Measurements from ENCODE around the gene OR52J3. TPM values are rescaled to one million over a fixed set of nuclear protein-coding genes. Genes with fewer than 3 reads are reported as not detected.

OR52J3 gene
- total RNA-seq, 1 donor from 2014 or later: not detected

DNA sequence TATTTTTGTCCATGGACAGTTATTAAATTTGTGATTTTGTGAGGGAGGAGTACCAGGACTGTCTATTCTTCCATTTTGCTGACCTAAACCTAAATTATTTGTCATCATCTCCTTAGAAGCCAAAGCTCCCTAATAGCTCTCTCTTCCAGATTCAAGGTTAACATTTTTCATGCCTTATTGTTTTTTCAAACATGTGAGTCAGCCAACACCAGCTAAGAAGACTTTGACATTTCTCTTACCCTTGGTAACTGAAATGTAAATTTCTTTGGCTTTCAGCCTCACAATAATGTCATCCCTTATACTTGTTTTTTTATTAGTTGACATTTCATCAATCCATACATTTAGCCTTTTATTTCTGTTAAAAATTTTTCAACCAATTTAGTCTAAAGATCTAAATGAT, 42.2 kb downstream of the OR52J3 start:
- Histone ChIP-seq H3K4me1 (ENCODE audit: insufficient read depth, low read length) (no peaks in the 10 kb centered on the region), H3K27ac (ENCODE audit: low read depth, low read length) (no peak overlapping the region), H4K20me1 (ENCODE audit: insufficient read depth, low read length) (no peaks in the 10 kb centered on the region), H3K9ac (ENCODE audit: low read length) (no peak overlapping the region), H2AFZ (ENCODE audit: low read depth, low read length) (no peak overlapping the region), H3K4me2 (ENCODE audit: low read length) (no peak overlapping the region), H3K4me3 (ENCODE audit: insufficient read depth, low read depth, low read length) (no peak overlapping the region), H3K36me3 (ENCODE audit: insufficient read depth, low read length) (no peaks in the 10 kb centered on the region), H3K27me3 (ENCODE audit: insufficient read depth, low read length) (no peaks in the 10 kb centered on the region), H3K79me2 (ENCODE audit: insufficient read depth, low read length) (no peaks in the 10 kb centered on the region), H3K9me3 (ENCODE audit: insufficient read depth, low read depth, low read length) (no peaks in the 10 kb centered on the region)
- TF ChIP-seq, protein P1, sequence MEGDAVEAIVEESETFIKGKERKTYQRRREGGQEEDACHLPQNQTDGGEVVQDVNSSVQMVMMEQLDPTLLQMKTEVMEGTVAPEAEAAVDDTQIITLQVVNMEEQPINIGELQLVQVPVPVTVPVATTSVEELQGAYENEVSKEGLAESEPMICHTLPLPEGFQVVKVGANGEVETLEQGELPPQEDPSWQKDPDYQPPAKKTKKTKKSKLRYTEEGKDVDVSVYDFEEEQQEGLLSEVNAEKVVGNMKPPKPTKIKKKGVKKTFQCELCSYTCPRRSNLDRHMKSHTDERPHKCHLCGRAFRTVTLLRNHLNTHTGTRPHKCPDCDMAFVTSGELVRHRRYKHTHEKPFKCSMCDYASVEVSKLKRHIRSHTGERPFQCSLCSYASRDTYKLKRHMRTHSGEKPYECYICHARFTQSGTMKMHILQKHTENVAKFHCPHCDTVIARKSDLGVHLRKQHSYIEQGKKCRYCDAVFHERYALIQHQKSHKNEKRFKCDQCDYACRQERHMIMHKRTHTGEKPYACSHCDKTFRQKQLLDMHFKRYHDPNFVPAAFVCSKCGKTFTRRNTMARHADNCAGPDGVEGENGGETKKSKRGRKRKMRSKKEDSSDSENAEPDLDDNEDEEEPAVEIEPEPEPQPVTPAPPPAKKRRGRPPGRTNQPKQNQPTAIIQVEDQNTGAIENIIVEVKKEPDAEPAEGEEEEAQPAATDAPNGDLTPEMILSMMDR (IDR thresholded peaks at IDR 0.05; ENCODE audit: insufficient read depth, low read depth, low read length): no peak
- TF ChIP-seq EZH2 (IDR thresholded peaks at IDR 0.05; ENCODE audit: insufficient read depth, low read length): no peak
- Mint-ChIP-seq H3K4me3 (ENCODE audit: unreplicated experiment) (no peak overlapping the region), H3K9me3 (ENCODE audit: unreplicated experiment) (no peaks in the 10 kb centered on the region), H3K27me3 (ENCODE audit: low read depth, unreplicated experiment) (no peaks in the 10 kb centered on the region), H3K36me3 (ENCODE audit: low read depth, unreplicated experiment) (no peaks in the 10 kb centered on the region), H3K4me1 (ENCODE audit: low read depth, unreplicated experiment) (peaks cover 9% of the 10 kb centered on the region), H3K27ac (ENCODE audit: unreplicated experiment) (no peak overlapping the region)
- DNase-seq (ENCODE audit: low read depth): no peak
- no peak for FAIRE-seq

DNA sequence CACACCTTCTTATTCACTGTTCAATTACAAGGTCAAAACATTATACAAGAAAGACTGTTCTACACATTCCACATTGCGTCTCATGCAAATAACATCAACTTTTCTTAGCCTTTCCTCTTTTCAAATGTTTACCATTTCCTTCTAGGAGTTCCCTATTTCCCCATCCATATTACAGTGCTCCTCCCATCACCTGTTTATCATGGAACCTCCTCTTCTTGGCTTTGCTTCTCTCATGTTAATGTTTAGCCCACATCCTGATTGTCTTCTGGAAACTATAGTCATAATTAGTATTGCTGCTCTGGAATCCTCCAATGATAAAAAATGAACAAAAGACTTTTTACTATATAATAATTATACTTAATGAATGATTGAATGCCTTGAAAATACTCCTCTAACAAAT, 44.3 kb downstream of the OR52J3 start:
- Mint-ChIP-seq H3K27ac (ENCODE audit: unreplicated experiment) (no peak overlapping the region), H3K9me3 (ENCODE audit: unreplicated experiment) (no peaks in the 10 kb centered on the region), H3K27me3 (ENCODE audit: low read depth, unreplicated experiment) (no peaks in the 10 kb centered on the region), H3K4me1 (ENCODE audit: low read depth, unreplicated experiment) (peaks cover 9% of the 10 kb centered on the region), H3K36me3 (ENCODE audit: low read depth, unreplicated experiment) (no peaks in the 10 kb centered on the region), H3K4me3 (ENCODE audit: unreplicated experiment) (no peak overlapping the region)
- no peaks in the 10 kb centered on the region for H3K79me2 ChIP-seq (ENCODE audit: insufficient read depth, low read length)
- no peak overlapping the region for H3K4me2 ChIP-seq (ENCODE audit: low read length)
- no peaks in the 10 kb centered on the region for H3K27me3 ChIP-seq (ENCODE audit: insufficient read depth, low read length)
- no peaks in the 10 kb centered on the region for H3K9me3 ChIP-seq (ENCODE audit: insufficient read depth, low read depth, low read length)
- H3K9ac ChIP-seq (ENCODE audit: low read length): no peak overlapping the region
- FAIRE-seq (no peak), DNase-seq (ENCODE audit: low read depth) (no peak)
- no peak overlapping the region for H3K4me3 ChIP-seq (ENCODE audit: insufficient read depth, low read depth, low read length)
- TF ChIP-seq, protein P1 (IDR thresholded peaks at IDR 0.05; ENCODE audit: insufficient read depth, low read depth, low read length): no peak
- no peak for TF ChIP-seq EZH2 (IDR thresholded peaks at IDR 0.05; ENCODE audit: insufficient read depth, low read length)
- no peaks in the 10 kb centered on the region for H4K20me1 ChIP-seq (ENCODE audit: insufficient read depth, low read length)
- H3K27ac ChIP-seq (ENCODE audit: low read depth, low read length): no peak overlapping the region
- H3K4me1 ChIP-seq (ENCODE audit: insufficient read depth, low read length): no peaks in the 10 kb centered on the region
- no peak overlapping the region for H2AFZ ChIP-seq (ENCODE audit: low read depth, low read length)
- no peaks in the 10 kb centered on the region for H3K36me3 ChIP-seq (ENCODE audit: insufficient read depth, low read length)

DNA sequence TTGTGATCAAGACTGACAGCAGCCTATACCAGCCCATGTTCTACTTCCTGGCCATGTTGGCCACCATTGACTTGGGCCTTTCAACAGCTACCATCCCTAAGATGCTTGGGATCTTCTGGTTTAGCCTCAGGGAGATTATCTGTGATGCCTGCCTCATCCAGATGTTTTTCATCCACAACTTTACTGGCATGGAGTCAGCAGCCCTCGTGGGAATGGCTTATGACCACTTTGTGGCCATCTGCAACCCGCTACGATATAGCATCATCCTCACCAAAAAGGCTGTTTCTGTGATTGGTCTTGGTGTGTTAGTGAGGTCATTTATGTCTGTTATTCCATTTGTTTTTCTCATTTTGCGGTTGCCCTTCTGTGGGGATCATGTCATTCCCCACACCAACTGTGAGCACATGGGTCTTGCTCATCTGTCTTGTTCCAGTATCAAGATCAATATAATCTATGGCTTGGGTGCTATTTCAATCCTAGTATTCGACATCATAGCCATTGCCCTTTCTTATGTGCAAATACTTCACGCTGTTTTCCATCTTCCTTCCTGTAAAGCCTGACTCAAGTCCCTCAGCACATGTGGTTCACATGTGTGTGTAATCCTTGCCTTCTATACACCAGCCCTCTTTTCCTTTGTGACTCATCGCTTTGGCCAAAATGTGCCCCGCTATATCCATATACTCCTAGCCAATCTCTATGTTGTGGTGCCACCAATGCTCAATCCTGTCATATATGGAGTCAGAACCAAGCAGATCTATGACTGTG, 46.7 kb downstream of the OR52J3 start:
- no peaks in the 10 kb centered on the region for H3K27me3 Mint-ChIP-seq (ENCODE audit: low read depth, unreplicated experiment)
- Histone ChIP-seq H3K9me3 (ENCODE audit: insufficient read depth, low read depth, low read length) (no peaks in the 10 kb centered on the region), H3K27ac (ENCODE audit: low read depth, low read length) (no peak overlapping the region), H3K9ac (ENCODE audit: low read length) (no peak overlapping the region), H3K4me1 (ENCODE audit: insufficient read depth, low read length) (no peaks in the 10 kb centered on the region), H2AFZ (ENCODE audit: low read depth, low read length) (no peak overlapping the region), H3K79me2 (ENCODE audit: insufficient read depth, low read length) (no peaks in the 10 kb centered on the region), H4K20me1 (ENCODE audit: insufficient read depth, low read length) (no peaks in the 10 kb centered on the region), H3K4me3 (ENCODE audit: insufficient read depth, low read depth, low read length) (no peak overlapping the region), H3K4me2 (ENCODE audit: low read length) (no peak overlapping the region), H3K36me3 (ENCODE audit: insufficient read depth, low read length) (no peaks in the 10 kb centered on the region), H3K27me3 (ENCODE audit: insufficient read depth, low read length) (no peaks in the 10 kb centered on the region)
- H3K4me1 Mint-ChIP-seq (ENCODE audit: low read depth, unreplicated experiment): peaks cover 9% of the 10 kb centered on the region
- FAIRE-seq (no peak), DNase-seq (ENCODE audit: low read depth) (no peak)
- H3K27ac Mint-ChIP-seq (ENCODE audit: unreplicated experiment): no peak overlapping the region
- H3K4me3 Mint-ChIP-seq (ENCODE audit: unreplicated experiment): no peak overlapping the region
- H3K36me3 Mint-ChIP-seq (ENCODE audit: low read depth, unreplicated experiment): no peaks in the 10 kb centered on the region
- H3K9me3 Mint-ChIP-seq (ENCODE audit: unreplicated experiment): no peaks in the 10 kb centered on the region
- TF ChIP-seq EZH2 (IDR thresholded peaks at IDR 0.05; ENCODE audit: insufficient read depth, low read length): no peak
- TF ChIP-seq, protein P1 (IDR thresholded peaks at IDR 0.05; ENCODE audit: insufficient read depth, low read depth, low read length): no peak

Data from astrocyte (in vitro differentiated cells and primary cell).